Astrocyte of the spinal cord (primary cell): ENCODE results near the gene LRBA.

Source experiments
- DNase-seq: peaks from one replicate; pipeline ENCODE4 v3.0.0; 2011; ENCODE audit warnings: low read depth, low spot score
- H3K4me3 ChIP-seq: 2 replicates; pipeline ENCODE4 v1.5.1; 2011; ENCODE audit warnings: low read depth, mild to moderate bottlenecking, low read length, moderate library complexity
- in situ Hi-C: cut with HindIII; loops from 2 replicates; pipeline ENCODE4 v1.10.0; 2017; ENCODE audit warnings: low sequenced_read_pairs
- TF ChIP-seq, protein P1 (sequence below): IDR thresholded peaks from 2 replicates; pipeline ENCODE4 v1.5.1; 2012; ENCODE audit warnings: low read depth, mild to moderate bottlenecking, low read length, inconsistent platforms

The LRBA gene

DNA sequence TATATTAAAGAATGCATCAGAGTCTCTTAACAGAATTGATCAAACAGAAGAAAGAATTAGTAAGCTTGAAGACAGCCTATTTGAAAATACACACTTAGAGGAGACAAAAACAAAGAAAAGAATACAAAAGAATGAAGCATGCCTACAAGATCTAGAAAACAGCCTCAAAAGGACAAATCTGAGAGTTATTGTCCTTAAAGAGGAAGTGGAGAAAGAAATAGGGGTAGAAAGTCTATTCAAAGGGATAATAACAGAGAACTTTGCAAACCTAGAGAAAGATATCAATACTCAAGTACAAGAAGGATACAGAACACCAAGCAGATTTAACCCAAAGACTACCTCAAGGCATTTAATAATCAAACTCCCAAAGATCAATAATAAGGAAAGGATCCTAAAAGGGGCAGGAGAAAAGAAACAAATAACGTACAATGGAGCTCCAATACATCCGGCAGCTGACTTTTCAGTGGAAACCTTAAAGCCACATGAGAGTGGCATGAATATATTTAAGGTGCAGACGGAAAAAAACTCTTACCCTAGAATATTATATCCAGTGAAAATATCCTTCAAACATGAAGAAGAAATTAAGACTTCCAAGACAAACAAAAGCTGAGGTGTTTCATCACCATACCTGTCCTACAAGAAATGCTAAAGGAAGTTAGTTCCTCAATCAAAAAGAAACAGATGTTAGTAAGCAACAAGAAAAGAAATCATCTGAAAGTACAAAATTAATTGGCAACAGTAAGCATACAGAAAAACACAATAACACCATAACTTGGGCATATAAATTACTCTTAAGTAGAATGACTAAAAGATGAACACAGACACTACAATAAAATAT, 36.1 kb downstream of the LRBA start:
- no peak for DNase-seq
- TF ChIP-seq, protein P1, sequence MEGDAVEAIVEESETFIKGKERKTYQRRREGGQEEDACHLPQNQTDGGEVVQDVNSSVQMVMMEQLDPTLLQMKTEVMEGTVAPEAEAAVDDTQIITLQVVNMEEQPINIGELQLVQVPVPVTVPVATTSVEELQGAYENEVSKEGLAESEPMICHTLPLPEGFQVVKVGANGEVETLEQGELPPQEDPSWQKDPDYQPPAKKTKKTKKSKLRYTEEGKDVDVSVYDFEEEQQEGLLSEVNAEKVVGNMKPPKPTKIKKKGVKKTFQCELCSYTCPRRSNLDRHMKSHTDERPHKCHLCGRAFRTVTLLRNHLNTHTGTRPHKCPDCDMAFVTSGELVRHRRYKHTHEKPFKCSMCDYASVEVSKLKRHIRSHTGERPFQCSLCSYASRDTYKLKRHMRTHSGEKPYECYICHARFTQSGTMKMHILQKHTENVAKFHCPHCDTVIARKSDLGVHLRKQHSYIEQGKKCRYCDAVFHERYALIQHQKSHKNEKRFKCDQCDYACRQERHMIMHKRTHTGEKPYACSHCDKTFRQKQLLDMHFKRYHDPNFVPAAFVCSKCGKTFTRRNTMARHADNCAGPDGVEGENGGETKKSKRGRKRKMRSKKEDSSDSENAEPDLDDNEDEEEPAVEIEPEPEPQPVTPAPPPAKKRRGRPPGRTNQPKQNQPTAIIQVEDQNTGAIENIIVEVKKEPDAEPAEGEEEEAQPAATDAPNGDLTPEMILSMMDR: no peak
- no peak overlapping the region for H3K4me3 ChIP-seq
- in situ Hi-C loops: no loop called here

DNA sequence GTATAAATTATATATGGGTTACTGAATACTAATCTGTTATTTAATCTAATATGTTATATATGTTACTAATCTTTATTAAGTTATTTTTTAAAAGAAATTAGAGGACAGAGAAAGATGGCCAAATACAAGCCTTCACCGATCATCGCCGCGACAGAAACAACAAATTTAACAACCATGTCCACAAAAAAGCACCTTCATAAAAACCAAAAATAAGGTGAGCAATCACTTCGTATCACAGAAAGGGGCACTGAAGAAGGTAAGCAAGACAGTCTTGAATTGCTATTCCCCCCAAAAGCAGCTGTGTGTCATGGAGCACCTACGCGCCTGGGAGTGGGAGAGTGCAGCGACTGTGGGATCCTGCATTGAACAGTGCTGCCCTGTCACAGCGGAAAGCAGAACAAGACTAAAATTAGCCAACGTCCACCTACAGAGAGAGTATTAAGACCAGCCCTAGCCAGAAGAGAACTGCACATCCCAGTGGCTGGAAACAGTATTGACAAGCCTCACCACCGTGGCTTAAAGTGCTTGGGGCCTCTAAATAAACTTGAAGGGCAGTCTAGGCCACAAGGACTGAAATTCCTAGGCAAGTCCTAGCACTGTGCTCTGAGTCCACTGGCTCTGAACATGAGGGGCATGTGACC, 38.5 kb downstream of the LRBA start:
- H3K4me3 ChIP-seq: no peak overlapping the region
- in situ Hi-C loops: no loop called here
- TF ChIP-seq, protein P1: no peak
- DNase-seq: no peak

DNA sequence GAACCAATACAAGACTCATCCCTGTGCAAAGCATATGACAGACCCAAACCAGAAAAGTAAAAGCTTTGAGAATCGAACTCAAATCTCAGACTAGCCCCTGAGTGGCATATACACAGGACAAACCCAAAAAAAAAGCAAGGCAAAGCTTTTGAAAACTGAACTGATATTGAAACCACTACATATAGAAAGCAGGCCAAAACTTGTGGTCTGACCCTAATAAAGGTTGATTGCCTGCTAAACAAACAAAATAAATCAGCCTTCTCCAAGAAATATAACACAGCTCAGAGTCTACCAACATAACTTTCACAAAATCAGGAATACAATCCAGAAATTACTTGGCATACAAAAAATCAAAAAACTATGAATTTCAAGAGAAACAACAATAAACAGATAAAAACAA, 40.3 kb downstream of the LRBA start:
- TF ChIP-seq, protein P1: no peak
- no peak for DNase-seq

DNA sequence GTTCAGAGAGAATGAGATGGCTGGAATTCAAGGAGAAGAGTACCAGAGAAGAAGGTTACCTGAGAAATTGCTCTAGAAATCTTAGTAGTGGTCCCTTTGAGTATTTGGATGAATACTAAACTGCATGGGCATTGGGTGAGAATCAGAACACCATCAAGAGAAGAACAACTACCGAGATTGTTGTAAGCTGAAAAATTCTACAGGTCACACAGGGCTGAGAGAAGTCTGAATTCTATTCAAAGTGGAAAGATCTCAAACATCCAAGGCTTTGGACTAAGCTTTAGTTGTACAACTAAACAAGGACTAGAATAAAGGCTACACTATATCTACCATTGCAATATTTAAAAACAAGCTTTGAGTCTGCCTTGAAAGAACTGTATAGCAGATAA, 40.8 kb downstream of the LRBA start:
- TF ChIP-seq, protein P1: no peak
- no peak for DNase-seq
- H3K4me3 ChIP-seq: no peak overlapping the region
- in situ Hi-C loops: no loop called here

More for the DNA sequence above, 40.3 kb downstream of the LRBA start:
- H3K4me3 ChIP-seq: no peak overlapping the region
- in situ Hi-C loops: no loop called here

DNA sequence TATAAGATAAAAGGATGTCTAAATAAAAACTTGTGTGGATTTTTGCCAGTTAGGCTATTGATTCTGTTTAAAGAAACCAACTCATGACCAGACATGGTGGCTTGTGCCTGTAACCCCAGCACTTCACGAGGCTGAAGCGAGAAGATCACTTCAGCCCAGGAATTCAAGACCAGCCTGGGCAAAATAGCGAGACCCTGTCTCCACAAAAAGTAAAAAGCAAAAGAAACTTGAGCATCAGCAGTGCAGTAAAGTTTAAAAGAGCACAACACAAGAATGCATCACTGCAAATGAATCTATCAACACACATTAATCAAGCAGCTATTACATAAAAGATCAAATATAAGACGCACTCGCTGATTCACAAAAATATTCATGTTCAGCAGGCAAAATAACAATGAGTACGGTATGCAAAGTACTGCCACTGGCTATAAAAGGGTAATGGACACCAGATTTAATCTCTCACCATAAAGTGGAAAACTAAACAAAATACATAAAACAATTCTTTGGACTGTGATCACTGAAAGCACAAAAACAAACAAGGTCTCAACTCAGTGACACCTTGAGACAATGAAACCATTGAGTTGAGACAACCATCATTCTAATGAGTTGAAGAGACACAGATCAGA, 41.3 kb downstream of the LRBA start:
- TF ChIP-seq, protein P1: no peak

DNA sequence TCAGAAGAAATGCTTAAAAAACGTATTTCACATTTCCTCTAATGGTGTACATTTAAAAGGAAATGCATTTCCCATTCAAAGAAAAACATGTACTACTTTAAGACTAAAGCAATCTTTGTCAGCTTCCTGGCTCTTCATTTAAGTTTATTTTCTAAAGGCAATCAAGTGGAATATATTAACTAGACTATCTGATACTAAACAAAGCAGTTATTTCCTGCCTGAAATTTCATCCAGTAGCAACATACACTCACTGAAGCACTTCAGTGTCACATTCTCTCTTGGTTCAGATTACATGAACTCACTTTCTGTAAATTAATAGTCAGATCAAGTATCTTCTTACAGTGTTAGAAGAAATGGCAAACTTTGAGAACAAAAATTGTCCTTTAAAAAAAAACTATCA, 42.5 kb downstream of the LRBA start:
- H3K4me3 ChIP-seq: no peak overlapping the region
- peak; percentile 44 for DNase-seq
- TF ChIP-seq, protein P1: no peak
- in situ Hi-C loops: no loop called here

More for the DNA sequence above, 41.3 kb downstream of the LRBA start:
- H3K4me3 ChIP-seq: no peak overlapping the region
- in situ Hi-C loops: no loop called here
- DNase-seq: no peak
